HL-60 (cell line): Measurements from ENCODE around the gene OSCAR.

Source experiments
- TF ChIP-seq, protein P1 (sequence below): IDR thresholded peaks from one replicate; pipeline ENCODE4 v1.5.1; 2011; ENCODE audit warnings: low read length, control low read depth, inconsistent platforms; ENCODE audit not compliant: insufficient read depth
- TF ChIP-seq, protein P2 (sequence below): IDR thresholded peaks from 2 replicates; pipeline ENCODE4 v1.6.1; 2012; ENCODE audit warnings: low read depth; ENCODE audit not compliant: insufficient replicate concordance

DNA sequence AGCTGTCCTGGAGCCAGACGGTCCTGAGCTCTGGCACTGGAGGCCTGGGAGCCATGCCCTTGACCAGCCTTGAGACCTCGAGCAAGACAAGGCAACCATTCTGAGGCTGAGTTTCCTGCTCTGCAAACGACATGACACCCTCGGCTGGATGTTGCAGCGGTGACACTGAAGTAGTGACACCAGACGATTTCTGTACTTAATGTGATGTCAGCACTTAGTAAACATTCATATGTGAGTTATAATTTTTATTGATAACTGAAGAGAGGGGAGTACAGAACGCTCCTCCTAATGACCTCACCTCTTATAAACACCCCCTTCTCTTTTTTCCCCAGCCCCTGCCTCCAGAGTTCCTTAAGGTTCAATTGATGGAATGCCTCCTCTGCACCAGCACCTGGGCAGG, 7.9 kb upstream of the OSCAR start:
- TF ChIP-seq, protein P1, sequence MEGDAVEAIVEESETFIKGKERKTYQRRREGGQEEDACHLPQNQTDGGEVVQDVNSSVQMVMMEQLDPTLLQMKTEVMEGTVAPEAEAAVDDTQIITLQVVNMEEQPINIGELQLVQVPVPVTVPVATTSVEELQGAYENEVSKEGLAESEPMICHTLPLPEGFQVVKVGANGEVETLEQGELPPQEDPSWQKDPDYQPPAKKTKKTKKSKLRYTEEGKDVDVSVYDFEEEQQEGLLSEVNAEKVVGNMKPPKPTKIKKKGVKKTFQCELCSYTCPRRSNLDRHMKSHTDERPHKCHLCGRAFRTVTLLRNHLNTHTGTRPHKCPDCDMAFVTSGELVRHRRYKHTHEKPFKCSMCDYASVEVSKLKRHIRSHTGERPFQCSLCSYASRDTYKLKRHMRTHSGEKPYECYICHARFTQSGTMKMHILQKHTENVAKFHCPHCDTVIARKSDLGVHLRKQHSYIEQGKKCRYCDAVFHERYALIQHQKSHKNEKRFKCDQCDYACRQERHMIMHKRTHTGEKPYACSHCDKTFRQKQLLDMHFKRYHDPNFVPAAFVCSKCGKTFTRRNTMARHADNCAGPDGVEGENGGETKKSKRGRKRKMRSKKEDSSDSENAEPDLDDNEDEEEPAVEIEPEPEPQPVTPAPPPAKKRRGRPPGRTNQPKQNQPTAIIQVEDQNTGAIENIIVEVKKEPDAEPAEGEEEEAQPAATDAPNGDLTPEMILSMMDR, result no peak
- TF ChIP-seq, protein P2, sequence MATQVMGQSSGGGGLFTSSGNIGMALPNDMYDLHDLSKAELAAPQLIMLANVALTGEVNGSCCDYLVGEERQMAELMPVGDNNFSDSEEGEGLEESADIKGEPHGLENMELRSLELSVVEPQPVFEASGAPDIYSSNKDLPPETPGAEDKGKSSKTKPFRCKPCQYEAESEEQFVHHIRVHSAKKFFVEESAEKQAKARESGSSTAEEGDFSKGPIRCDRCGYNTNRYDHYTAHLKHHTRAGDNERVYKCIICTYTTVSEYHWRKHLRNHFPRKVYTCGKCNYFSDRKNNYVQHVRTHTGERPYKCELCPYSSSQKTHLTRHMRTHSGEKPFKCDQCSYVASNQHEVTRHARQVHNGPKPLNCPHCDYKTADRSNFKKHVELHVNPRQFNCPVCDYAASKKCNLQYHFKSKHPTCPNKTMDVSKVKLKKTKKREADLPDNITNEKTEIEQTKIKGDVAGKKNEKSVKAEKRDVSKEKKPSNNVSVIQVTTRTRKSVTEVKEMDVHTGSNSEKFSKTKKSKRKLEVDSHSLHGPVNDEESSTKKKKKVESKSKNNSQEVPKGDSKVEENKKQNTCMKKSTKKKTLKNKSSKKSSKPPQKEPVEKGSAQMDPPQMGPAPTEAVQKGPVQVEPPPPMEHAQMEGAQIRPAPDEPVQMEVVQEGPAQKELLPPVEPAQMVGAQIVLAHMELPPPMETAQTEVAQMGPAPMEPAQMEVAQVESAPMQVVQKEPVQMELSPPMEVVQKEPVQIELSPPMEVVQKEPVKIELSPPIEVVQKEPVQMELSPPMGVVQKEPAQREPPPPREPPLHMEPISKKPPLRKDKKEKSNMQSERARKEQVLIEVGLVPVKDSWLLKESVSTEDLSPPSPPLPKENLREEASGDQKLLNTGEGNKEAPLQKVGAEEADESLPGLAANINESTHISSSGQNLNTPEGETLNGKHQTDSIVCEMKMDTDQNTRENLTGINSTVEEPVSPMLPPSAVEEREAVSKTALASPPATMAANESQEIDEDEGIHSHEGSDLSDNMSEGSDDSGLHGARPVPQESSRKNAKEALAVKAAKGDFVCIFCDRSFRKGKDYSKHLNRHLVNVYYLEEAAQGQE, result no peak
